T47D (cell line): Measurements from ENCODE around the gene OSTM1.

ENCODE experiments used
- DNase-seq, 2 experiments: peaks; one replicate each; pipeline versions ENCODE4 v3.0.0 to v3.0.0-alpha.2; 2011 to 2012; ENCODE audit warnings: low read depth in 1 of 2, low spot score in 1 of 2
- JUND ChIP-seq: IDR thresholded peaks from 2 replicates; pipeline ENCODE4 v1.6.1; 2012; ENCODE audit warnings: low read depth
- in situ Hi-C: cut with HindIII; loops from 2 replicates; pipeline ENCODE4 v1.10.0; 2016; ENCODE audit warnings: low sequenced_read_pairs, low pct_unique_long_range_greater_than_20kb

OSTM1 gene

GRCh38 chr6:108082539-108082938 lies 8.0 kb upstream of the OSTM1 start:
- in situ Hi-C loops = no loop called here
- no peak for DNase-seq
- no peak for TF ChIP-seq JUND

- TF ChIP-seq JUND = no peak
- in situ Hi-C loops = no loop called here
- peak in 1 of 2 experiments; percentile 29 for DNase-seq
These were observed 5.7 kb upstream of the OSTM1 start for GRCh38 chr6:108080010-108080780.

- in situ Hi-C loops = no loop called here
- DNase-seq = no peak
- TF ChIP-seq JUND = no peak
These were observed 3.6 kb upstream of the OSTM1 start for GRCh38 chr6:108078191-108078590.

- no peak for TF ChIP-seq JUND
- DNase-seq = no peak
- in situ Hi-C loops = no loop called here
These were observed 533 bp downstream of the OSTM1 start for GRCh38 chr6:108074057-108074358.

- TF ChIP-seq JUND = no peak
- in situ Hi-C loops = no loop called here
- no peak for DNase-seq
These were observed 2.7 kb downstream of the OSTM1 start for GRCh38 chr6:108071736-108072276.

GRCh38 chr6:108068618-108069017 lies 5.9 kb downstream of the OSTM1 start:
- in situ Hi-C loops = no loop called here
- DNase-seq = no peak
- no peak for TF ChIP-seq JUND

- TF ChIP-seq JUND = no peak
- DNase-seq = no peak
- in situ Hi-C loops = no loop called here
These were observed 6.4 kb downstream of the OSTM1 start for GRCh38 chr6:108068182-108068581.

GRCh38 chr6:108052706-108053105 lies 21.8 kb downstream of the OSTM1 start:
- TF ChIP-seq JUND = no peak
- no peak for DNase-seq
- in situ Hi-C loops = no loop called here

- in situ Hi-C loops = no loop called here
- TF ChIP-seq JUND = no peak
- no peak for DNase-seq
These were observed 23.1 kb downstream of the OSTM1 start for GRCh38 chr6:108051481-108051880.

GRCh38 chr6:108039681-108040080 lies 34.9 kb downstream of the OSTM1 start:
- in situ Hi-C loops = no loop called here
- TF ChIP-seq JUND = no peak
- no peak for DNase-seq

- no peak for DNase-seq
- TF ChIP-seq JUND = no peak
- in situ Hi-C loops = no loop called here
These were observed 37.7 kb downstream of the OSTM1 start for GRCh38 chr6:108036884-108037283.

- no peak for TF ChIP-seq JUND
- in situ Hi-C loops = no loop called here
These were observed 42.6 kb downstream of the OSTM1 start for GRCh38 chr6:108031968-108032367.

GRCh38 chr6:108030211-108030610 lies 44.3 kb downstream of the OSTM1 start:
- no peak for TF ChIP-seq JUND
- DNase-seq = no peak
- in situ Hi-C loops = no loop called here

More at GRCh38 chr6:108031968-108032367, 42.6 kb downstream of the OSTM1 start:
- DNase-seq = no peak
